Upper lobe of left lung (tissue), 6 donors: ENCODE results near the gene PRPH. TPM values are rescaled to one million over a fixed set of nuclear protein-coding genes. Genes with fewer than 3 reads are reported as not detected.
A peak's percentile ranks its signal among the peaks of the same experiment; 100 is the strongest.
"Not testable (repeated sequence)": the region's sequence is repeated elsewhere in the genome, so short reads cannot be mapped to it uniquely, and the experiment has no call there.

ENCODE experiments used
- ATAC-seq, 2 donors: fragments of 200-7000 bp; cut with Tn5 transposase; one replicate each; pipeline ENCODE4 v1.9.1; 2022; ENCODE audit warnings: mild to moderate bottlenecking in 2 of 2, moderate library complexity in 2 of 2; ENCODE audit not compliant: low FRiP score in 2 of 2
- DNase-seq, 2 donors: peaks; one replicate each; pipeline ENCODE4 v3.0.0-alpha.2; 2019 to 2020
- H3K27ac ChIP-seq, 4 donors: fragments of 200-600 bp; sonication (generic); one replicate each; pipeline ENCODE4 v1.5.1; 2016 to 2019
- H3K27me3 ChIP-seq, 4 donors: fragments of 200-600 bp; sonication (generic); one replicate each; pipeline ENCODE4 v1.5.1; 2017 to 2019
- H3K36me3 ChIP-seq, 4 donors: fragments of 200-600 bp; sonication (generic); one replicate each; pipeline ENCODE4 v1.5.1; 2016 to 2019
- H3K4me1 ChIP-seq, 4 donors: fragments of 200-600 bp; sonication (generic); one replicate each; pipeline ENCODE4 v1.5.1; 2018 to 2019
- H3K4me3 ChIP-seq, 4 donors: fragments of 200-600 bp; sonication (generic); one replicate each; pipeline ENCODE4 v1.5.1; 2017 to 2019; ENCODE audit warnings: mild to moderate bottlenecking in 2 of 4, moderate library complexity in 1 of 4
- H3K9me3 ChIP-seq, 4 donors: fragments of 200-600 bp; sonication (generic); one replicate each; pipeline ENCODE4 v1.5.1; 2018 to 2019
- CTCF ChIP-seq, 6 experiments: fragments of 450-650 bp in 4 of 6; fragments of 200-600 bp in 2 of 6; sonication (generic) in 2 of 6; IDR thresholded peaks; one replicate each; pipeline ENCODE4 v1.5.1; 2016 to 2019; ENCODE audit warnings: antibody characterized with exemption in 6 of 6
- EP300 ChIP-seq, 4 donors: sonication (generic); formaldehyde crosslinking; IDR thresholded peaks; one replicate each; pipeline ENCODE4 v1.5.1; 2017; ENCODE audit warnings: antibody characterized with exemption in 4 of 4, control low read depth in 2 of 4
- POLR2A ChIP-seq, 4 donors: fragments of 450-650 bp; IDR thresholded peaks; one replicate each; pipeline ENCODE4 v1.5.1; 2016 to 2017; ENCODE audit warnings: antibody characterized with exemption in 4 of 4, mild to moderate bottlenecking in 2 of 4
- POLR2AphosphoS5 ChIP-seq, 2 donors: sonication (generic); formaldehyde crosslinking; IDR thresholded peaks; one replicate each; pipeline ENCODE4 v1.5.1; 2017; ENCODE audit warnings: antibody characterized with exemption in 2 of 2
- WGBS, 2 donors: methylation state at CpG; one replicate each; pipeline ENCODE4 v1.1.5; 2017 to 2018; 5-methylcytosine and 5-hydroxymethylcytosine counted together
- total RNA-seq, 6 donors: library from RNA; depleted of rRNA in 4 of 6; stranded (reverse); fragments of >200 nt in 4 of 6; gene quantifications; one replicate each; pipeline versions ENCODE4 v1.1.0 to v1.2.1, GENCODE V29; 2016 to 2021
- donor health status: DM: no; HTN: no; CAD: no; lungs with moderate emphysema.
- donor health status: DM: no; HTN: yes; CAD: no; lungs with severe emphysema.

PRPH gene
- 1 to 10 TPM in 1 of 6 donors, under 1 TPM in 1, not detected in 4; 0.27 to 1.2 TPM for total RNA-seq

GRCh38 chr12:49295082-49295936 is at the start of gene PRPH:
Gene PRPH, plus strand, starts transcription at chr12:49295147. Its CDS starts 54 bp downstream, at chr12:49295201.
- DNase-seq (peak in 1 of 2 donors; percentile 87), ATAC-seq (peak in 1 of 2 donors; percentile 7)
- Histone ChIP-seq H3K4me1 (peaks cover 21 to 46% (median 29%) of the 10 kb centered on the region in 4 donors), H3K4me3 (no peak within 1 kb of the TSS), H3K36me3 (no peaks in the 10 kb centered on the region), H3K27me3 (peaks cover 0 to 42% (median 34%) of the 10 kb centered on the region in 4 donors), H3K27ac (no peak within 1 kb of the TSS), H3K9me3 (no peaks in the 10 kb centered on the region)
- TF ChIP-seq CTCF (IDR thresholded peaks at IDR 0.05) = no peak
- TF ChIP-seq POLR2AphosphoS5 (IDR thresholded peaks at IDR 0.05) = no peak
- no peak for TF ChIP-seq EP300 (IDR thresholded peaks at IDR 0.05)
- no peak for TF ChIP-seq POLR2A (IDR thresholded peaks at IDR 0.05)
- WGBS, 2 donors = 26 to 52% methylated on average over 13 to 70 of the region's 82 CpGs

- no peaks in the 10 kb centered on the region for H3K36me3 ChIP-seq
- no peaks in the 10 kb centered on the region for H3K9me3 ChIP-seq
- H3K27ac ChIP-seq = no peak overlapping the region
- DNase-seq (no peak), ATAC-seq (no peak)
- H3K27me3 ChIP-seq = no peaks in the 10 kb centered on the region
- WGBS, 2 donors = 94 to 95% methylated on average over 5 of the region's 5 CpGs
- no peak for TF ChIP-seq CTCF (IDR thresholded peaks at IDR 0.05)
- TF ChIP-seq EP300 (IDR thresholded peaks at IDR 0.05) = no peak
- no peak for TF ChIP-seq POLR2AphosphoS5 (IDR thresholded peaks at IDR 0.05)
- no peak for TF ChIP-seq POLR2A (IDR thresholded peaks at IDR 0.05)
- H3K4me1 ChIP-seq = no peaks in the 10 kb centered on the region
- H3K4me3 ChIP-seq = no peak overlapping the region
These were observed 43.6 kb upstream of the PRPH start for GRCh38 chr12:49251357-49251756.

- no peak for ATAC-seq
- Histone ChIP-seq H3K36me3 (no peaks in the 10 kb centered on the region), H3K27me3 (no peaks in the 10 kb centered on the region), H3K4me1 (no peaks in the 10 kb centered on the region), H3K4me3 (no peak overlapping the region), H3K9me3 (no peaks in the 10 kb centered on the region), H3K27ac (no peak overlapping the region)
- 89 to 91% methylated on average over 11 of the region's 11 CpGs for WGBS, 2 donors
- DNase-seq = no peak
- TF ChIP-seq POLR2A (IDR thresholded peaks at IDR 0.05) = no peak
- no peak for TF ChIP-seq EP300 (IDR thresholded peaks at IDR 0.05)
- TF ChIP-seq POLR2AphosphoS5 (IDR thresholded peaks at IDR 0.05) = no peak
- no peak for TF ChIP-seq CTCF (IDR thresholded peaks at IDR 0.05)
These were observed 41.8 kb upstream of the PRPH start for GRCh38 chr12:49253033-49253623.

- not testable (repeated sequence) for H3K27ac ChIP-seq, H3K4me3 ChIP-seq, DNase-seq, H3K4me1 ChIP-seq, H3K36me3 ChIP-seq, H3K27me3 ChIP-seq, ATAC-seq, H3K9me3 ChIP-seq
- 92 to 95% methylated on average over 10 of the region's 10 CpGs for WGBS, 2 donors
These were observed 39.5 kb upstream of the PRPH start for GRCh38 chr12:49255456-49255855.

GRCh38 chr12:49255857-49256637 is 38.9 kb upstream of the PRPH start:
- no peak for ATAC-seq
- DNase-seq = no peak
- Histone ChIP-seq H3K4me1 (no peaks in the 10 kb centered on the region), H3K9me3 (no peaks in the 10 kb centered on the region), H3K27me3 (no peaks in the 10 kb centered on the region), H3K36me3 (no peaks in the 10 kb centered on the region), H3K27ac (no peak overlapping the region), H3K4me3 (no peak overlapping the region)
- no peak for TF ChIP-seq CTCF (IDR thresholded peaks at IDR 0.05)
- TF ChIP-seq POLR2A (IDR thresholded peaks at IDR 0.05) = no peak
- TF ChIP-seq POLR2AphosphoS5 (IDR thresholded peaks at IDR 0.05) = no peak
- no peak for TF ChIP-seq EP300 (IDR thresholded peaks at IDR 0.05)
- 92 to 93% methylated on average over 10 to 11 of the region's 11 CpGs for WGBS, 2 donors

- ATAC-seq, H3K36me3 ChIP-seq, H3K27me3 ChIP-seq, H3K27ac ChIP-seq, DNase-seq, H3K9me3 ChIP-seq, H3K4me3 ChIP-seq, H3K4me1 ChIP-seq: not testable (repeated sequence)
- 77 to 96% methylated on average over 10 of the region's 10 CpGs for WGBS, 2 donors
These were observed 37.3 kb upstream of the PRPH start for GRCh38 chr12:49257508-49258184.
